Astrocyte (in vitro differentiated cells and primary cell): Measurements from ENCODE around the gene PTPRN2. TPM values are rescaled to one million over a fixed set of nuclear protein-coding genes. Genes with fewer than 3 reads are reported as not detected.
A peak's percentile ranks its signal among the peaks of the same experiment; 100 is the strongest.

ENCODE experiments used
- DNase-seq: peaks from one replicate; pipeline ENCODE4 v3.0.0-alpha.2; 2010; ENCODE audit warnings: low read depth
- FAIRE-seq: peaks from 2 replicates; lab custom pipeline; 2011; peaks lifted over from hg19 to GRCh38; lab: Jason Lieb, UNC
- H2AFZ ChIP-seq: 2 replicates; pipeline ENCODE4 v1.6.0; 2012; ENCODE audit warnings: low read depth, low read length, inconsistent platforms
- H3K27ac ChIP-seq: 2 replicates; pipeline ENCODE4 v1.5.1; 2011; ENCODE audit warnings: low read depth, low read length, inconsistent platforms
- H3K27me3 ChIP-seq: 2 replicates; pipeline ENCODE4 v1.6.0; 2011; ENCODE audit warnings: low read length, inconsistent platforms; ENCODE audit not compliant: insufficient read depth
- H3K36me3 ChIP-seq: 2 replicates; pipeline ENCODE4 v1.5.1; 2011; ENCODE audit warnings: low read length, inconsistent platforms; ENCODE audit not compliant: insufficient read depth
- H3K4me1 ChIP-seq: 2 replicates; pipeline ENCODE4 v1.5.1; 2011; ENCODE audit warnings: low read length, inconsistent platforms; ENCODE audit not compliant: insufficient read depth
- H3K4me2 ChIP-seq: 2 replicates; pipeline ENCODE4 v1.6.0; 2012; ENCODE audit warnings: low read length, inconsistent platforms
- H3K4me3 ChIP-seq: 2 replicates; pipeline ENCODE4 v1.5.1; 2011; ENCODE audit warnings: low read depth, mild to moderate bottlenecking, low read length, inconsistent platforms; ENCODE audit not compliant: insufficient read depth
- H3K79me2 ChIP-seq: 2 replicates; pipeline ENCODE4 v1.6.0; 2012; ENCODE audit warnings: mild to moderate bottlenecking, low read length, inconsistent platforms; ENCODE audit not compliant: insufficient read depth
- H3K9ac ChIP-seq: 2 replicates; pipeline ENCODE4 v1.6.0; 2012; ENCODE audit warnings: mild to moderate bottlenecking, low read length, inconsistent platforms
- H3K9me3 ChIP-seq: 2 replicates; pipeline ENCODE4 v1.5.1; 2012; ENCODE audit warnings: low read depth, mild to moderate bottlenecking, low read length, inconsistent platforms; ENCODE audit not compliant: insufficient read depth
- H4K20me1 ChIP-seq: 2 replicates; pipeline ENCODE4 v1.6.0; 2012; ENCODE audit warnings: low read length, inconsistent platforms; ENCODE audit not compliant: insufficient read depth
- H3K27ac Mint-ChIP-seq: one replicate; pipeline ENCODE4 v1.8.0; 2021; ENCODE audit warnings: mild to moderate bottlenecking, mixed read lengths; ENCODE audit not compliant: unreplicated experiment
- H3K27me3 Mint-ChIP-seq: one replicate; pipeline ENCODE4 v1.8.0; 2021; ENCODE audit warnings: low read depth, mixed read lengths; ENCODE audit not compliant: unreplicated experiment
- H3K36me3 Mint-ChIP-seq: one replicate; pipeline ENCODE4 v1.8.0; 2021; ENCODE audit warnings: low read depth, mixed read lengths; ENCODE audit not compliant: unreplicated experiment
- H3K4me1 Mint-ChIP-seq: one replicate; pipeline ENCODE4 v1.8.0; 2021; ENCODE audit warnings: low read depth, mixed read lengths; ENCODE audit not compliant: unreplicated experiment
- H3K4me3 Mint-ChIP-seq: one replicate; pipeline ENCODE4 v1.8.0; 2021; ENCODE audit warnings: mild to moderate bottlenecking, moderate library complexity, mixed read lengths; ENCODE audit not compliant: unreplicated experiment
- H3K9me3 Mint-ChIP-seq: one replicate; pipeline ENCODE4 v1.8.0; 2021; ENCODE audit warnings: mild to moderate bottlenecking, mixed read lengths; ENCODE audit not compliant: unreplicated experiment
- EZH2 ChIP-seq: IDR thresholded peaks from 2 replicates; pipeline ENCODE4 v1.6.1; 2012; ENCODE audit warnings: mild to moderate bottlenecking, low read length, inconsistent platforms; ENCODE audit not compliant: insufficient read depth
- total RNA-seq: library from RNA; stranded (reverse); gene quantifications from 2 replicates; pipeline ENCODE4 v1.2.1, GENCODE V29; 2021
- TF ChIP-seq, protein P1 (sequence below): IDR thresholded peaks from 2 replicates; pipeline ENCODE4 v1.5.1; 2011; ENCODE audit warnings: low read depth, mild to moderate bottlenecking, inconsistent platforms, low read length, moderate library complexity; ENCODE audit not compliant: insufficient read depth

The PTPRN2 gene
- total RNA-seq, 1 donor from 2014 or later = 0.09 TPM

DNA sequence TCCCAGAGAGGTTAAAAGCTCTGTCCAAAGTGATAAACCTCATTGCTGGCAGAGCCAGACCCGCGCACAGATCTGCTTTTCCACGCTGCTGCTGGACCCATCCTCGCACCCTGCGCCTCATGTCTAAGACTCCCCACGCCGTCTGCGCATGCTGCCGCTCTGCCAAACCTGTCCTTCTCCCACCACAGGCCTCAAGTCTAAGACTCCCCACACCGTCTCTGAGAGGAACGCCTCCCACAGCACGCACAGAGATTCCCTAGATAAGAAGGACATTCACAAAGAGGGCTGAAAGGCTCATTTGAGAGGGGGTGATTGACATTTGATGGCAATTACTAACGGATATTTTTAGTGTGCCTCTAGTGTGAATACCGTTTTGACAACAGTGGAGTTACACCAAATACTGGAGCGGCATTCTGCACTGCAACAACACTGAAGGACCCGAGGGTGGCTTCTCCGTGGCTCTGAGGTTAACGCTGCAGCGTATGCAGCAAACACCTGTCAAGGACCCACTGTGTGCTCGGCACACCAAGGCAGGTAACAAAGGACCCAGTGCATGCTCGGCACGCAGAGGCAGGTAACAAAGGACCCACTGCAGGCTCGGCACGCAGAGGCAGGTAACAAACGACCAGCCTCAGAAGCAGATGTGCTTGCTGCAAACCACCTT, 1019.4 kb downstream of the PTPRN2 start:
- DNase-seq (no peak), FAIRE-seq (no peak)
- Mint-ChIP-seq H3K9me3 (peaks cover 18% of the 10 kb centered on the region), H3K27ac (no peak overlapping the region), H3K4me1 (no peaks in the 10 kb centered on the region), H3K27me3 (no peaks in the 10 kb centered on the region), H3K36me3 (no peaks in the 10 kb centered on the region), H3K4me3 (no peak overlapping the region)
- Histone ChIP-seq H2AFZ (peak overlapping the region; percentile 92), H4K20me1 (no peaks in the 10 kb centered on the region), H3K4me3 (peak overlapping the region; percentile 69), H3K4me2 (peak overlapping the region; percentile 92), H3K9ac (peak overlapping the region; percentile 73), H3K27me3 (no peaks in the 10 kb centered on the region), H3K9me3 (no peaks in the 10 kb centered on the region), H3K27ac (peak overlapping the region; percentile 63), H3K36me3 (no peaks in the 10 kb centered on the region), H3K4me1 (peaks cover 50% of the 10 kb centered on the region), H3K79me2 (peaks cover 7% of the 10 kb centered on the region)
- TF ChIP-seq EZH2 = no peak
- TF ChIP-seq, protein P1, sequence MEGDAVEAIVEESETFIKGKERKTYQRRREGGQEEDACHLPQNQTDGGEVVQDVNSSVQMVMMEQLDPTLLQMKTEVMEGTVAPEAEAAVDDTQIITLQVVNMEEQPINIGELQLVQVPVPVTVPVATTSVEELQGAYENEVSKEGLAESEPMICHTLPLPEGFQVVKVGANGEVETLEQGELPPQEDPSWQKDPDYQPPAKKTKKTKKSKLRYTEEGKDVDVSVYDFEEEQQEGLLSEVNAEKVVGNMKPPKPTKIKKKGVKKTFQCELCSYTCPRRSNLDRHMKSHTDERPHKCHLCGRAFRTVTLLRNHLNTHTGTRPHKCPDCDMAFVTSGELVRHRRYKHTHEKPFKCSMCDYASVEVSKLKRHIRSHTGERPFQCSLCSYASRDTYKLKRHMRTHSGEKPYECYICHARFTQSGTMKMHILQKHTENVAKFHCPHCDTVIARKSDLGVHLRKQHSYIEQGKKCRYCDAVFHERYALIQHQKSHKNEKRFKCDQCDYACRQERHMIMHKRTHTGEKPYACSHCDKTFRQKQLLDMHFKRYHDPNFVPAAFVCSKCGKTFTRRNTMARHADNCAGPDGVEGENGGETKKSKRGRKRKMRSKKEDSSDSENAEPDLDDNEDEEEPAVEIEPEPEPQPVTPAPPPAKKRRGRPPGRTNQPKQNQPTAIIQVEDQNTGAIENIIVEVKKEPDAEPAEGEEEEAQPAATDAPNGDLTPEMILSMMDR = no peak

DNA sequence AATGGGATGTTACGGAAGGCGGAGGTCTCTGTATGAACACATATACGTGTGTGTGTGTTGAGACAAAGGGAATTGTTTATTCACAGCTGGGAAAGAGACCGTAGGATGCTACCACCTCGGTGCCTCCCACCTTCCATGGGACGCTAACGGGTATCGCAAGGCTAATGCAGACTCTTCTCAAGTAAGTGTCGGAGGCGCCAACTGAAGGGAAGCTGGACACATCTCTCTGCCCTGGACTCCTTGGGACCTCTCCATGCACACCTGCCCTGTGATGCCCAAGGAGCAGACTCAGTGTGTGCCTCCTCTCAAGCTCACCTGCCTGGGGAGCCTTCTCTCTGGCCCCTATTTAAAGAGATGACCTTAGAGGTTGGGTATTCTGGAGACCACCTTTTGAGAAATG, 1020.0 kb downstream of the PTPRN2 start:
- Mint-ChIP-seq H3K4me3 (no peak overlapping the region), H3K36me3 (no peaks in the 10 kb centered on the region), H3K9me3 (peaks cover 18% of the 10 kb centered on the region), H3K27me3 (no peaks in the 10 kb centered on the region), H3K27ac (no peak overlapping the region), H3K4me1 (no peaks in the 10 kb centered on the region)
- peak overlapping the region; percentile 92 for H3K4me2 ChIP-seq
- H3K4me3 ChIP-seq = no peak overlapping the region
- TF ChIP-seq EZH2 = no peak
- TF ChIP-seq, protein P1 = no peak
- FAIRE-seq = no peak
- DNase-seq = no peak
- no peak overlapping the region for H2AFZ ChIP-seq
- H3K4me1 ChIP-seq = peaks cover 50% of the 10 kb centered on the region
- no peak overlapping the region for H3K27ac ChIP-seq
- H3K36me3 ChIP-seq = no peaks in the 10 kb centered on the region
- H3K27me3 ChIP-seq = no peaks in the 10 kb centered on the region
- no peaks in the 10 kb centered on the region for H4K20me1 ChIP-seq
- H3K9ac ChIP-seq = no peak overlapping the region
- no peaks in the 10 kb centered on the region for H3K9me3 ChIP-seq
- H3K79me2 ChIP-seq = peaks cover 8% of the 10 kb centered on the region

DNA sequence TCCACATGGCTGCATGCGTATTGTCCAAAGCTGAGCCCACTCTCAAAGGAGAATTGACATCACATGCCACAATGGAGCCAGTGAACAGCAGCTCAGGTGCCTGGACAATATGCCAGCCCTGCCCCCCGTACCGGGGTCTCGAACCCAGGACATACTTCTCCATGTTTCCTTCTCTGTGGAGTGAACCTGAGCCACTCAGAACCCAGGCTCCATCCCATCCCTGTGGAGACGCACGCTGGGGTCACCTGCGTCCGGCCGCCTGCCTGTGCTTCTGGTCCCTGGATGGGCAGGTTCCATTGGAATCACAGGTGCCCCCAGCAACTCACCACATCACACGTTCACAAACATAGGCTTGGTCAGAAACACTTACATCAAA, 1021.0 kb downstream of the PTPRN2 start:
- H3K9ac ChIP-seq = no peak overlapping the region
- H3K27ac ChIP-seq = no peak overlapping the region
- FAIRE-seq (no peak), DNase-seq (no peak)
- peaks cover 11% of the 10 kb centered on the region for H3K79me2 ChIP-seq
- no peaks in the 10 kb centered on the region for H3K36me3 ChIP-seq
- H3K9me3 Mint-ChIP-seq = peaks cover 15% of the 10 kb centered on the region
- no peak overlapping the region for H3K27ac Mint-ChIP-seq
- peaks cover 50% of the 10 kb centered on the region for H3K4me1 ChIP-seq
- H3K4me2 ChIP-seq = no peak overlapping the region
- no peak overlapping the region for H3K4me3 ChIP-seq
- no peaks in the 10 kb centered on the region for H3K4me1 Mint-ChIP-seq
- H3K27me3 ChIP-seq = no peaks in the 10 kb centered on the region
- H3K36me3 Mint-ChIP-seq = no peaks in the 10 kb centered on the region
- no peaks in the 10 kb centered on the region for H4K20me1 ChIP-seq
- no peak overlapping the region for H3K4me3 Mint-ChIP-seq
- TF ChIP-seq, protein P1 = no peak
- no peak for TF ChIP-seq EZH2
- no peaks in the 10 kb centered on the region for H3K27me3 Mint-ChIP-seq
- H2AFZ ChIP-seq = no peak overlapping the region
- no peaks in the 10 kb centered on the region for H3K9me3 ChIP-seq
